ENCODE results near the gene SDCBP2. TPM values are rescaled to one million over a fixed set of nuclear protein-coding genes. Genes with fewer than 3 reads are reported as not detected.

Gene SDCBP2
- total and polyA plus RNA-seq, 2 of the 13 experiments (the other 11 are each of a cell fraction or from before 2014, with no cell fraction given) = 1.2 to 2.4 TPM

DNA sequence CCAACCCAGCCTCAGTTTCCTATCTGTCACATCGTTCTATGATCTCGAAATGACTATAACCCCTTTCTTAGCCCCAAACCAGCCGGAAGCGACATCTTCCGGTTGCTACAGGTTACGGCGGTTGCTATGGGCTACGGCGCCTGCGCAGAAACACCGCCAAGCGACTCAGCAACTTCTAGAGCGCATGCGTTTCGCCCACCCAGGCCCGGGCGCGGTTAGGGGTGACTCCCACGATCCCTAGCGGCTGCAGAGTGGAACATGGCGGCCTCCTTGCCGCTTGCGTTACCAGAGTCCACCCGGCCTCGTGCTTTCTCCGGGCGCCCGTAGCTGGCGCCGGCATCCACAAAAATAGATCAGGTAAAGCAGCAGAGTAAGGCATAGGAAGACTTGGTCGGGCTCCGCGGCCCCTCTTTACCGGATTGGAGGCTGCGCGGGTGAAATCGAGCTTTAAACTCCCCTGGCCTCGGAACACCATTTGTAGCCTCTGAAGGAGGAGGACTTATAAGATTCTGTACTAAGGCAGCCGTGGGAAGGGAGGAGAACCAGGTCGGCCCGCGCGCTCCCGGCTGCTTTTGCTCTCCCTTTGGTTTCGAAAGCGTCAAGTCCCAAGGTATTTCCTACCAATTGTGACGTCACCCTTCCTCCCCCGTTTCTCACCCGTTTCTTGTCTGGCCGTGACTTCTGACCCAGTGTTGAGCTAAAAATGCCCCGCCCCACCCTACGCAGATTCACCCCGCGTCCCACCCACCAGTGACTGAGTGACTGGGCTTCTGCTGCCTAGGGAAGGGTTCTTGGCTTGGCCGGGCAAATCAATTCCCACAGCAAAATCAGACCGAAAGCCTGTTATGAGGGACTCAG lies 3.5 kb downstream of the SDCBP2 start (continued):
- peak; percentile 66 for TF ChIP-seq RAD21 (CRISPR knock-in tag; IDR thresholded peaks at IDR 0.05)
- TF ChIP-seq ZNF724P (CRISPR knock-in tag; IDR thresholded peaks at IDR 0.05; ENCODE audit: borderline replicate concordance) = peak; percentile 81; the same call in 1 of the 2 replicates
- no peak; the same call in 1 of the 2 replicates for TF ChIP-seq ZZZ3 (CRISPR knock-in tag; IDR thresholded peaks at IDR 0.05; ENCODE audit: borderline replicate concordance)
- TF ChIP-seq NFE2L2 (IDR thresholded peaks at IDR 0.05; ENCODE audit: low read length) = no peak
- TF ChIP-seq ZNF563 (CRISPR knock-in tag; IDR thresholded peaks at IDR 0.05) = peak; percentile 96
- TF ChIP-seq, protein P1, sequence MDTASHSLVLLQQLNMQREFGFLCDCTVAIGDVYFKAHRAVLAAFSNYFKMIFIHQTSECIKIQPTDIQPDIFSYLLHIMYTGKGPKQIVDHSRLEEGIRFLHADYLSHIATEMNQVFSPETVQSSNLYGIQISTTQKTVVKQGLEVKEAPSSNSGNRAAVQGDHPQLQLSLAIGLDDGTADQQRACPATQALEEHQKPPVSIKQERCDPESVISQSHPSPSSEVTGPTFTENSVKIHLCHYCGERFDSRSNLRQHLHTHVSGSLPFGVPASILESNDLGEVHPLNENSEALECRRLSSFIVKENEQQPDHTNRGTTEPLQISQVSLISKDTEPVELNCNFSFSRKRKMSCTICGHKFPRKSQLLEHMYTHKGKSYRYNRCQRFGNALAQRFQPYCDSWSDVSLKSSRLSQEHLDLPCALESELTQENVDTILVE (CRISPR knock-in tag; IDR thresholded peaks at IDR 0.05) = peak; percentile 87; the same call in 1 of the 2 replicates
- TF ChIP-seq HMG20A (CRISPR knock-in tag; IDR thresholded peaks at IDR 0.05; ENCODE audit: borderline replicate concordance) = peak; percentile 56; the same call in 1 of the 2 replicates
- no peak for TF ChIP-seq ZFYVE20 (CRISPR knock-in tag; IDR thresholded peaks at IDR 0.05; ENCODE audit: borderline replicate concordance, low read depth)
- TF ChIP-seq, protein P2, sequence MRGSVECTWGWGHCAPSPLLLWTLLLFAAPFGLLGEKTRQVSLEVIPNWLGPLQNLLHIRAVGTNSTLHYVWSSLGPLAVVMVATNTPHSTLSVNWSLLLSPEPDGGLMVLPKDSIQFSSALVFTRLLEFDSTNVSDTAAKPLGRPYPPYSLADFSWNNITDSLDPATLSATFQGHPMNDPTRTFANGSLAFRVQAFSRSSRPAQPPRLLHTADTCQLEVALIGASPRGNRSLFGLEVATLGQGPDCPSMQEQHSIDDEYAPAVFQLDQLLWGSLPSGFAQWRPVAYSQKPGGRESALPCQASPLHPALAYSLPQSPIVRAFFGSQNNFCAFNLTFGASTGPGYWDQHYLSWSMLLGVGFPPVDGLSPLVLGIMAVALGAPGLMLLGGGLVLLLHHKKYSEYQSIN (CRISPR knock-in tag; IDR thresholded peaks at IDR 0.05; ENCODE audit: borderline replicate concordance) = no peak
- no peak for TF ChIP-seq ZNF101 (CRISPR knock-in tag; IDR thresholded peaks at IDR 0.05; ENCODE audit: borderline replicate concordance, low read depth)
- TF ChIP-seq, protein P3, sequence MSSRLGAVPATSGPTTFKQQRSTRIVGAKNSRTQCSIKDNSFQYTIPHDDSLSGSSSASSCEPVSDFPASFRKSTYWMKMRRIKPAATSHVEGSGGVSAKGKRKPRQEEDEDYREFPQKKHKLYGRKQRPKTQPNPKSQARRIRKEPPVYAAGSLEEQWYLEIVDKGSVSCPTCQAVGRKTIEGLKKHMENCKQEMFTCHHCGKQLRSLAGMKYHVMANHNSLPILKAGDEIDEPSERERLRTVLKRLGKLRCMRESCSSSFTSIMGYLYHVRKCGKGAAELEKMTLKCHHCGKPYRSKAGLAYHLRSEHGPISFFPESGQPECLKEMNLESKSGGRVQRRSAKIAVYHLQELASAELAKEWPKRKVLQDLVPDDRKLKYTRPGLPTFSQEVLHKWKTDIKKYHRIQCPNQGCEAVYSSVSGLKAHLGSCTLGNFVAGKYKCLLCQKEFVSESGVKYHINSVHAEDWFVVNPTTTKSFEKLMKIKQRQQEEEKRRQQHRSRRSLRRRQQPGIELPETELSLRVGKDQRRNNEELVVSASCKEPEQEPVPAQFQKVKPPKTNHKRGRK (CRISPR knock-in tag; IDR thresholded peaks at IDR 0.05) = no peak
- TF ChIP-seq, protein P4, sequence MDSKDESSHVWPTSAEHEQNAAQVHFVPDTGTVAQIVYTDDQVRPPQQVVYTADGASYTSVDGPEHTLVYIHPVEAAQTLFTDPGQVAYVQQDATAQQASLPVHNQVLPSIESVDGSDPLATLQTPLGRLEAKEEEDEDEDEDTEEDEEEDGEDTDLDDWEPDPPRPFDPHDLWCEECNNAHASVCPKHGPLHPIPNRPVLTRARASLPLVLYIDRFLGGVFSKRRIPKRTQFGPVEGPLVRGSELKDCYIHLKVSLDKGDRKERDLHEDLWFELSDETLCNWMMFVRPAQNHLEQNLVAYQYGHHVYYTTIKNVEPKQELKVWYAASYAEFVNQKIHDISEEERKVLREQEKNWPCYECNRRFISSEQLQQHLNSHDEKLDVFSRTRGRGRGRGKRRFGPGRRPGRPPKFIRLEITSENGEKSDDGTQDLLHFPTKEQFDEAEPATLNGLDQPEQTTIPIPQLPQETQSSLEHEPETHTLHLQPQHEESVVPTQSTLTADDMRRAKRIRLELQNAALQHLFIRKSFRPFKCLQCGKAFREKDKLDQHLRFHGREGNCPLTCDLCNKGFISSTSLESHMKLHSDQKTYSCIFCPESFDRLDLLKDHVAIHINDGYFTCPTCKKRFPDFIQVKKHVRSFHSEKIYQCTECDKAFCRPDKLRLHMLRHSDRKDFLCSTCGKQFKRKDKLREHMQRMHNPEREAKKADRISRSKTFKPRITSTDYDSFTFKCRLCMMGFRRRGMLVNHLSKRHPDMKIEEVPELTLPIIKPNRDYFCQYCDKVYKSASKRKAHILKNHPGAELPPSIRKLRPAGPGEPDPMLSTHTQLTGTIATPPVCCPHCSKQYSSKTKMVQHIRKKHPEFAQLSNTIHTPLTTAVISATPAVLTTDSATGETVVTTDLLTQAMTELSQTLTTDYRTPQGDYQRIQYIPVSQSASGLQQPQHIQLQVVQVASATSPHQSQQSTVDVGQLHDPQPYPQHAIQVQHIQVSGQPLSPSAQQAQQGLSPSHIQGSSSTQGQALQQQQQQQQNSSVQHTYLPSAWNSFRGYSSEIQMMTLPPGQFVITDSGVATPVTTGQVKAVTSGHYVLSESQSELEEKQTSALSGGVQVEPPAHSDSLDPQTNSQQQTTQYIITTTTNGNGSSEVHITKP (CRISPR knock-in tag; IDR thresholded peaks at IDR 0.05; ENCODE audit: low read depth) = peak; percentile 50
- peak; percentile 73 for TF ChIP-seq BRCA1 (CRISPR knock-in tag; IDR thresholded peaks at IDR 0.05)
- peak; percentile 91 for TF ChIP-seq ZFP36L1 (CRISPR knock-in tag; IDR thresholded peaks at IDR 0.05)
- TF ChIP-seq KAT8 (CRISPR knock-in tag; IDR thresholded peaks at IDR 0.05) = peak; percentile 95
- peak; percentile 86; the same call in 1 of the 2 replicates for TF ChIP-seq AKAP8 (CRISPR knock-in tag; IDR thresholded peaks at IDR 0.05)
- TF ChIP-seq, protein P5, sequence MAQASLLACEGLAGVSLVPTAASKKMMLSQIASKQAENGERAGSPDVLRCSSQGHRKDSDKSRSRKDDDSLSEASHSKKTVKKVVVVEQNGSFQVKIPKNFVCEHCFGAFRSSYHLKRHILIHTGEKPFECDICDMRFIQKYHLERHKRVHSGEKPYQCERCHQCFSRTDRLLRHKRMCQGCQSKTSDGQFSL (CRISPR knock-in tag; IDR thresholded peaks at IDR 0.05) = no peak; the same call in 1 of the 2 replicates
- no peak for TF ChIP-seq ZNF10 (CRISPR knock-in tag; IDR thresholded peaks at IDR 0.05; ENCODE audit: borderline replicate concordance, low read depth)
- TF ChIP-seq ZBTB21 (CRISPR knock-in tag; IDR thresholded peaks at IDR 0.05) = peak; percentile 92
- peak; percentile 87; the same call in 1 of the 2 replicates for TF ChIP-seq NFATC3 (CRISPR knock-in tag; IDR thresholded peaks at IDR 0.05)
